Measurements from ENCODE around the gene SLCO3A1.

The SLCO3A1 gene

DNA sequence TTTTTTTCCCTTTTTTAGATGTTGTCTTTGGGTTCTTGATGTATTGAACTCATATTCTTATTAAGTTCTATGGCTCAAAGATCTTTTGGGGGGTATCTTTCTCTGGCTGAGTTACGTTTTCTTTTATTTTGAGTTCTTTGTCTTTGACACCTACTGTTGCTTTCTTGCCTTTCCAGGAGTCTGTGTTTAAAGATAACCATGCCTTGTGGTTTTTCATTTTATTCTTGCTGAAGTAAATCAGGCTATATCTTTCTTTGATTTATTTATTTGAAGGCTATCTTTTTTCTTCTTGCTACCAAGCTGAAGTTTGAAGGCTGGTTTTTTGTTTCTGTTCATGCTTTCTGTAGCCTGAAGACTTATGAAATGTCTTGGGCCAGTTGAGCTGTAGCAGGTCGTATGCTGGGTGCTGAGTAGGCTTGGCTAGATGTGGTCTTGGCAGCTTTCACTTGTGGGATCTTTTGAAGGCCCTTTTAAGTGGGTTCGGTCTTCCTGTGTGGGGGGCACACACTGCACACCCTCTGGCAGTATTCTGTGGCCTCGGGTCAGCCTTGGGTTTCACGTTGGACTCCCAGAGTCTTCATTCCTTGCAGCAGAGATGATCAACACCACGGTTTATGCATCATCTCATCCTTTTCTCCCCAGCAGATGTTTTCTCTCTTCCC is 17.5 kb downstream of the SLCO3A1 start:
- DNase-seq (ENCODE audit: low read depth), result no peak
- H3K4me3 ChIP-seq (ENCODE audit: control insufficient read depth, low read depth, low read length), result no peak overlapping the region
- TF ChIP-seq, protein P1, sequence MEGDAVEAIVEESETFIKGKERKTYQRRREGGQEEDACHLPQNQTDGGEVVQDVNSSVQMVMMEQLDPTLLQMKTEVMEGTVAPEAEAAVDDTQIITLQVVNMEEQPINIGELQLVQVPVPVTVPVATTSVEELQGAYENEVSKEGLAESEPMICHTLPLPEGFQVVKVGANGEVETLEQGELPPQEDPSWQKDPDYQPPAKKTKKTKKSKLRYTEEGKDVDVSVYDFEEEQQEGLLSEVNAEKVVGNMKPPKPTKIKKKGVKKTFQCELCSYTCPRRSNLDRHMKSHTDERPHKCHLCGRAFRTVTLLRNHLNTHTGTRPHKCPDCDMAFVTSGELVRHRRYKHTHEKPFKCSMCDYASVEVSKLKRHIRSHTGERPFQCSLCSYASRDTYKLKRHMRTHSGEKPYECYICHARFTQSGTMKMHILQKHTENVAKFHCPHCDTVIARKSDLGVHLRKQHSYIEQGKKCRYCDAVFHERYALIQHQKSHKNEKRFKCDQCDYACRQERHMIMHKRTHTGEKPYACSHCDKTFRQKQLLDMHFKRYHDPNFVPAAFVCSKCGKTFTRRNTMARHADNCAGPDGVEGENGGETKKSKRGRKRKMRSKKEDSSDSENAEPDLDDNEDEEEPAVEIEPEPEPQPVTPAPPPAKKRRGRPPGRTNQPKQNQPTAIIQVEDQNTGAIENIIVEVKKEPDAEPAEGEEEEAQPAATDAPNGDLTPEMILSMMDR (conservative IDR thresholded peaks at IDR 0.05; ENCODE audit: control insufficient read depth, insufficient read depth, low read depth, low read length), result no peak

DNA sequence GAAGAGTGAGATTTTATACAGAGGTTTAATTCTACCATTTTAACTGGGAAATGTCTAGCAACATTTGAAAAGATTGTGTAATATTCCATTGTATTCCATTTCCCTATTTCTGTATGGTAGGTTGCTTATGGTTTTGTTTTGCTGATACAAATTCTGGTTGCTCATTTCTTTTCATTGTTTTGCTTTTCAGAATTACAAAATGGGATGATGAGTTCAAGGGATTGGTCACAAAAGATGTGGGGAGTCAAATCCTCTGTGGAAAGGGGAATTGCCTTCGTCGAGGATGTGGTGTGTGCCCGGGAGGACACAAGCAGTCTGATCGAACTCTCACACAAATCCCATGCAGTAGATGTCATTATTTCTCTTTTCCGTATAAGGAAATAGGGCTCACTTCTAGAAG is 18.3 kb downstream of the SLCO3A1 start:
- TF ChIP-seq, protein P1 (conservative IDR thresholded peaks at IDR 0.05; ENCODE audit: control insufficient read depth, insufficient read depth, low read depth, low read length), result no peak
- H3K4me3 ChIP-seq (ENCODE audit: control insufficient read depth, low read depth, low read length), result no peak overlapping the region
- DNase-seq (ENCODE audit: low read depth), result no peak

DNA sequence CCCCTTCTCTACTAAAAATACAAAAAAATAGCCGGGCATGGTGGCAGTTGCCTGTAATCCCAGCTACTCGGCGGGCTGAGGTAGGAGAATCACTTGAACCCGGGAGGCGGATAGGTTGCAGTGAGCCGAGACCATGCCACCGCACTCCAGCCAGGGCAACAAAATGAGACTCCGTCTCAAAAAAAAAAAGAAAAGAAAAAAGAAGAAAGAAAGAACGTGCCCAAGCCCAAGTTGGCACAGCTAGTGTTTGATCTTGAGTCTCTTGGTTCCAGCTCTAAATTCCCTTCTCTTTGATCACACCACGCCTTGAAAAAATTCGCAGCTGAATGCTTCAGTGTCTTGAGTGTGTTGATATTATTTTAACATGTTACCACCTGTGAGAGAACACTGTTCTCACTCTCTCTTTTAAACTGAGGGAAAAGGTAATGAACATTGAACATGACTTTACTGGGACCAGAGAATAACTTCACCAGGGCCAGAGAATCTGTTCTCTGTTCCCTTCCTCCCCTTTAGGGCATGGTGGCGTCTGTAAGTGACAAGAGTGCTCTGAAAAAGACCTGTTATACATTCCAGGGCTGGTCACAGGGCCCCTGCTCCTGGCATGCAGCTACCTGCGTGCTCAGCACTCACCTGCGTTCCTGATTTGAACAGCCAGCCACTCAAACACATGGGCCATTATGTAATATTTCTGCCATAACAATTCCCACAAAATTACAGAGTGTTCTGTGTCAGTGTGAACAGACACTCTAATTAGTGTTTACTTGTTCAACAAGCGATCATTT is 19.0 kb downstream of the SLCO3A1 start:
- no peak for DNase-seq (ENCODE audit: low read depth)
- no peak overlapping the region for H3K4me3 ChIP-seq (ENCODE audit: control insufficient read depth, low read depth, low read length)

DNA sequence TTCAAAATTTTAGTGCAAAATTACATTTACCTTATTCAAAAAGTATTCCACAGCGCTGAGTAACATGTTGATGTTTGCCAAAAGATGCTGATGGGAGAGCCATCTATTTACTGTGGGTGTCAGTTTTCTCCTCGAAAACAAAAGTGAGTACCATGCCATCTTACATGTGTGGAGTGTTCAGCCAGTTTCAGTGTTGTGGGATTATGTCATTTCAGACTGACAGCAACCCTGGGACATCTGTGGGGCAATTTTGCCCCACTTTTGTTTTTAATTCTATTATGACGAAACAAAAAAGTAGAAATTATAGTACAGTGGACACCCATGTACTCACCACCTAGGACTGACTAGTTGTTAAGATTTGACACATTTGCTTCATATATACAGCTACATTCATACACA is 19.6 kb downstream of the SLCO3A1 start:
- TF ChIP-seq, protein P1 (conservative IDR thresholded peaks at IDR 0.05; ENCODE audit: control insufficient read depth, insufficient read depth, low read depth, low read length), result no peak
- DNase-seq (ENCODE audit: low read depth), result no peak
- no peak overlapping the region for H3K4me3 ChIP-seq (ENCODE audit: control insufficient read depth, low read depth, low read length)

More for the DNA sequence above, 19.0 kb downstream of the SLCO3A1 start:
- TF ChIP-seq, protein P1 (conservative IDR thresholded peaks at IDR 0.05; ENCODE audit: control insufficient read depth, insufficient read depth, low read depth, low read length), result no peak

DNA sequence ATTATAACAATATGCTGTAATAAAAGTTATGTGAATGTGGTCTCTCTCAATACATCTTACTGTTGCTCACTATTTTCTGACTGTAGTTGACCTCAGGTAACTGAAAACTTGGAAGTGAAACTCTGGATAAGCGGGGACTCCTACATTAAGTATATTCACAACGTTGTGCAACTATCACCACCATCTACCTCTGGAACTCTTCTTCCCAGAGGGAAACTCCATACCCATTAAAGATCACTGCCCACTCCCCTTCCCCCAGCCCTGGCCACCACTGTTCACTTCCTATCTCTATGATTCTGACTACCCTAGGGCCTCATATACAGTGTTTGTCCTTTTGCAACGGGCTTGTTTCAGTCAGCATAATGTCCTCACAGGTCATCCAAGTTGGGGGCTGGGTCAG is 20.7 kb downstream of the SLCO3A1 start:
- TF ChIP-seq, protein P1 (conservative IDR thresholded peaks at IDR 0.05; ENCODE audit: control insufficient read depth, insufficient read depth, low read depth, low read length), result no peak
- no peak for DNase-seq (ENCODE audit: low read depth)
- H3K4me3 ChIP-seq (ENCODE audit: control insufficient read depth, low read depth, low read length), result no peak overlapping the region

DNA sequence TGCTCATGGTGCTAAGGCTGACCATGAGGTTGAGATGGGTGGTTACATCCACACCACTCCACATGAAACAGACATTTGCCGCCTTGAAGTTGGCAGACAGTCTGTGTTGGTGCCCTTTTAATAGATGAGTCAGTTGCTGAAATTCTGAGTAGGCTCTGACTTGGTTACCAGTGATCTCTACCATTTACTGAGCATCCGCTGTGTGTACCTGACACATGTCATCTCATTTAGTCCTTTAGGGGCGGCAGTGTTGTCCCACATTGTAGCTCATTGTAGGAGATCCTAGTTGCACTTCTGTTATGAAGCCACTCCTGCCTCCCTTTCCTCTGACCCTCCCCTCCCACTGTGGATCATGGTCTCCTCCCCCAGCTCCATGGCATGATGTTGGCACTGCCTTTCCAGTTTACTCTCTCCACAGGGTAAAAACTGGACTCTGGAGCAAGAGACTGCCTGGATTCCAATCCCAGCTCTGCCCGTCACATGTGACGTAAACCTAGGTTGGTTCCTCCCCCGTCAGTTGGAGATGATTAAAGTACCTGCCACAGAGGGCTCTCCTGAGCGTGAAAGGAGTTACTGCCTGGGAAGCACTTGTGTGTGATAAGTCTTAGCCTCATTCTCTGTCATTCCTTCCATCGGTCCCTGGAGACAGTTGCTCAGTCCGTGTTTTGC is 21.6 kb downstream of the SLCO3A1 start:
- TF ChIP-seq, protein P1 (conservative IDR thresholded peaks at IDR 0.05; ENCODE audit: control insufficient read depth, insufficient read depth, low read depth, low read length), result no peak
- no peak overlapping the region for H3K4me3 ChIP-seq (ENCODE audit: control insufficient read depth, low read depth, low read length)
- no peak for DNase-seq (ENCODE audit: low read depth)

Measured in fibroblast of mammary gland (primary cell).